Activated naive CD8-positive, alpha-beta T cell (primary cell): ENCODE results near the gene TMEM187.
A peak's percentile ranks its signal among the peaks of the same experiment; 100 is the strongest.

ENCODE experiments used
- H3K27ac Mint-ChIP-seq: one replicate; pipeline ENCODE4 v1.8.0; 2021; ENCODE audit warnings: mixed read lengths
- H3K27me3 Mint-ChIP-seq: one replicate; pipeline ENCODE4 v1.8.0; 2021; ENCODE audit warnings: mixed read lengths
- H3K36me3 Mint-ChIP-seq: one replicate; pipeline ENCODE4 v1.8.0; 2021; ENCODE audit warnings: mixed read lengths
- H3K4me1 Mint-ChIP-seq: one replicate; pipeline ENCODE4 v1.8.0; 2021; ENCODE audit warnings: low read depth, mixed read lengths
- H3K4me3 Mint-ChIP-seq: one replicate; pipeline ENCODE4 v1.8.0; 2021; ENCODE audit warnings: mild to moderate bottlenecking, mixed read lengths
- H3K9me3 Mint-ChIP-seq: one replicate; pipeline ENCODE4 v1.8.0; 2021; ENCODE audit warnings: low read depth, mixed read lengths

TMEM187 gene

DNA sequence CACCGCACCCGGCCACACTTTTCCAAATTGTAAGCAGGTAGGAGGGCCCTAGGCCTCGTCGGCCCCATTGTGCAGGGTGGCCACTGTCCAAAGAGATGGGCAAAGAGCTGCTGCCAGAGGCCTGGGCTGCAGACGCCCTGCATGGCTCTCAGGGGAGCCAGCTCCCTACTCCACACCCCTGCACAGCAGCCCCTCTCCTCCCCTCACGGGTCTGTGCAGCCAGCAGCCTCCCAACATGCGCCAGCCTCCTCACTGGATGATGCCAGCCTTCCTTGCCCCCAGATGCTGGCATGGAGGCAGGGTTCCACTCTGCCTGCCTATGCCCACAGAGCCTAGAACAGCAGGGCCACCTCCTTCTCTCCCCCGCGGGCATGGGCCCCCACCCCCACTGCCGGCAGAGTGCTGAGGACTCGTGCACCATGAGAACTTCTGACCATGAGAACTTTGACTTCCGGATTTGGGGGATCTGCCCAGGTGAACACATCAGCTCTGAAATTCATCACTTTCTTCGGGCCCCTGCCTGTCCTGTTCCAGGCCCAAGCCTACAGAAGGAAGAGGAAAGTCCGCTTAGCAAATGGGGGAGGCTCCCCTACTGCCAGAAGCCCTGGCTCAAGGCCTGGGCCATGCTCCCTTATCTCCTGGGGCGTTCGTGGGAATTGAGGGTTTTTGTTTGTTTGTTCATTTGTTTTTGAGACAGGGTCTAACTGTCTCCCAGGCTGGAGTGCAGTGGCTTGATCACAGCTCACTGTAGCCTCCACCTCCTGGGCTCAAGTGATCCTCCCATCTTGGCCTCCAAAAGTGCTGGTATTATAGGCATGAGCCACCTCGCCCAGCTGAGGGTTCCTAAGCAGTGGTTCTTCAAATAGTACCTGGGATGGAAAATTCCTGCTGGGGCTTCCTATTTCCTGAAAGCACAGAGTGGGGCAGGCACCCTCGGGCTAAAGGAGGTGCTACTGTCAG, 39.1 kb downstream of the TMEM187 start:
- Mint-ChIP-seq H3K27ac (no peak overlapping the region), H3K4me3 (no peak overlapping the region), H3K36me3 (no peaks in the 10 kb centered on the region), H3K27me3 (no peaks in the 10 kb centered on the region), H3K9me3 (no peaks in the 10 kb centered on the region), H3K4me1 (peaks cover 13% of the 10 kb centered on the region)

DNA sequence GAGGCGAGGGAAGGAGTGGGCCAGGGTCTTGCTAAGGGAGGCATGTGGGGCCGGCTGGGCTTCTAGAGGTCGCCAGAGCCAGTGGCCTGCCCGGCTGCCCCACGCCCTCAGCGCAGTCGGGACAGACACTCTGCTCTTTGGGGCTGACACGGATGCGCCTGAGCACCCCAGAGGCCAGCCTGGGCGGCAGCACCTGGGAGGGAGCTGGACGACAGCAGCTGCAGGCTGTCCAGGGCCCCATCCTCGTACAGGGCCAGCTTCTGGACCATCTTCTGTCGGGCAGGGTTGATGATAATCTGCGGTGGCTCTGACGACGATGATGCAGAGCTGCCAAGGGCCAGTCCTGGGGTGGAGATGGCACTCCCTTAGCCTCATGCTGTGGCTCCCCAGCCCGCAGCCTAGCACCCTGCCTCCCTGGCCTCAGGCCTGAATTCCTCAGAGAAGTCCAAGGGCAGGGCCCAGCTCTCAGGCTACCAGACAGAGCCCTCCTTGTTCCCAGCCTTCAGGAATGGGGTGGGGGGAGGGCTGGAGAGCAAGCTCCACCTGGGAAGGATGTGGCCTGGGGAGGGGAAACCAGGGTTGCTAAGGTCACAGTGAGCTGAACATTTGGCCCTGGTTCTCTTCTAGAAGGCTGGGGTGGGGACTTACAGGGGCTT, 39.9 kb downstream of the TMEM187 start:
- Mint-ChIP-seq H3K27ac (no peak overlapping the region), H3K36me3 (no peaks in the 10 kb centered on the region), H3K9me3 (no peaks in the 10 kb centered on the region), H3K4me3 (no peak overlapping the region), H3K4me1 (peaks cover 13% of the 10 kb centered on the region), H3K27me3 (no peaks in the 10 kb centered on the region)

- Mint-ChIP-seq H3K4me1 (peaks cover 13% of the 10 kb centered on the region), H3K36me3 (no peaks in the 10 kb centered on the region), H3K27me3 (no peaks in the 10 kb centered on the region), H3K27ac (no peak overlapping the region), H3K4me3 (no peak overlapping the region), H3K9me3 (no peaks in the 10 kb centered on the region)
These were observed 40.5 kb downstream of the TMEM187 start for GRCh38 chrX:154013001-154013421.

GRCh38 chrX:154013614-154014360, 41.2 kb downstream of the TMEM187 start:
- Mint-ChIP-seq H3K4me3 (no peak overlapping the region), H3K9me3 (no peaks in the 10 kb centered on the region), H3K36me3 (no peaks in the 10 kb centered on the region), H3K27ac (peak overlapping the region; percentile 28), H3K4me1 (peaks cover 14% of the 10 kb centered on the region), H3K27me3 (no peaks in the 10 kb centered on the region)

DNA sequence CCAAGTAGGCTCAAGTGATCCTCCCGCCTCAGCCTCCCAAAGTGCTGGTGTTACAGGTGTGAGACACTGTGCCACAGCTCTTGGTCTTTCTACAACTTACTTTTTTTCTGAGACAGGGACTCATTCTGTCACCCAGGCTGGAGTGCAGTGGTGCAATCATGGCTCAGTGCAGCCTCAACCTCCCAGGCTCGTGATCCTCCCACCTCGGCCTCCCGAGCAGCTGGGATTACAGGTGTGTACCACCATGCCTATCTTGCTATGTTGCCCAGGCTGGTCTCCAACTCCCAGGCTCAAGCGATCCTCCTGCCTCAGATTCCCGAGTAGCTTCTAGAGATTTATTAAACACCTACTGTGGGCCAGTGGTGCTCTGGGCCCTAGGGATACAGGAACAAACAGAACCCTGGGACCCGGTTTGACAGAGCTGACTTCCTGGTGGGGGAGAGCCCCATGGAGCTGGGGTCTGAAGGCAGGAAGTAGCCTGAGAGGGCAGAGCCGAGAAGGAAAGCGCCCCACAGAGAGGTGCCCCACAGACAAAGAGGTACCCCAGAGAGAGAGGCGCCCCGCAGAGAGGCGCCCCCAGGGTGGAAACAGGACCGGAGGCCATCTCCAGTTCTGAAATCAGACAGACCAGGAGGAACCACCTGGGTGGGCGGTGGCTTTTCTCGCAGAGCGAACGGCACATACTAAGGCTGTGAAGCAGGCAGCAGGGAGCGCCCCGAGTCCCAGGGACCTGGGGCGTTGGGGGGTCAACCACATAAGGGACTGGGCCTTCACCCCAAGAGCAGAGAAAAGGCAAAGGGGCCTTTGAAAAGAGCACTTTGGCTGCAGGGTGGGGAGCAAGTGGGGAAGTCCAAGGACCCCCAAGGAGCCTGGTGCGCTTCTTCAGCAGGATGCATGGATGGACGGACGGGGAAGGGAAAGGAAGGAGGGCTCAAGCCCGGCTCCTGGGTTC, 42.2 kb downstream of the TMEM187 start:
- no peaks in the 10 kb centered on the region for H3K27me3 Mint-ChIP-seq
- no peaks in the 10 kb centered on the region for H3K36me3 Mint-ChIP-seq
- H3K4me3 Mint-ChIP-seq: peak overlapping the region; percentile 30
- peaks cover 15% of the 10 kb centered on the region for H3K4me1 Mint-ChIP-seq
- H3K9me3 Mint-ChIP-seq: no peaks in the 10 kb centered on the region
- peak overlapping the region; percentile 46 for H3K27ac Mint-ChIP-seq

GRCh38 chrX:154015581-154016264, 43.2 kb downstream of the TMEM187 start:
- peaks cover 17% of the 10 kb centered on the region for H3K4me1 Mint-ChIP-seq
- no peaks in the 10 kb centered on the region for H3K36me3 Mint-ChIP-seq
- H3K9me3 Mint-ChIP-seq: no peaks in the 10 kb centered on the region
- peak overlapping the region; percentile 34 for H3K27ac Mint-ChIP-seq
- peak overlapping the region; percentile 35 for H3K4me3 Mint-ChIP-seq
- no peaks in the 10 kb centered on the region for H3K27me3 Mint-ChIP-seq

DNA sequence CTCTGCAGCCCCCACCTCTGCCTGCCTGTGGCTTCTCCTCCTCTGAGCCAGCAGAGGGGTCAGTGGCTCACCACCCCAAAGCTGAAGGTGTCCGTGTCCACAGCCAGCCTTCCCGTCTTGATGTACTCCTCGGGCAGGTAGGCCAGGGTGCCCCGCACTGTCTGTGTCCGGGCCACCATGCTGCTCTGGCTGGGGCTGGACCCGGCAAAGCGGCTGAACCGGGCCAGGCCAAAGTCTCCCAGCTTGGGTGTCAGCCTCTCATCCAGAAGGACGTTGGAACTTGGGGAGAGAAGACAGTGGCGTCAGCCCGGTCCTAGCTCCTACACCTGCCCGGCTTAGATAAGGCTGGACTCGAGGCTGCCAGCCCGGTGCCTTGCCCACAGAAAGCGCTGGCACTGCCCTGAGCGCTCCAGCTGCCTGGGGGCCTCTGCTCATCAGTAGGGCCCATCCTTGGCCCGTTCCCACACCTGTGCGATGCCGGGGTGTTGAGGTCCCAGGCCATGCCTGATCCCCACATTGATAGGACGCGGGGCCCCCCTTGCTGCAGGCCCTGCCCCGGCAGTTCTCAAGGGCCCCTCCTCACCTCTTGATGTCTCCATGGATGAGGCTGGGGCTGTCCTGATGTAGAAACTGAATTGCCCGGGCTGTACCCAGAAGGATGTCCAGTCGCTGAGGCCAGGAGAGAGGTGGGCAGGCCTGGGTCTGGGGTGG, 44.0 kb downstream of the TMEM187 start:
- no peak overlapping the region for H3K4me3 Mint-ChIP-seq
- H3K27me3 Mint-ChIP-seq: no peaks in the 10 kb centered on the region
- no peaks in the 10 kb centered on the region for H3K36me3 Mint-ChIP-seq
- no peak overlapping the region for H3K27ac Mint-ChIP-seq
- no peaks in the 10 kb centered on the region for H3K9me3 Mint-ChIP-seq
- peaks cover 22% of the 10 kb centered on the region for H3K4me1 Mint-ChIP-seq

DNA sequence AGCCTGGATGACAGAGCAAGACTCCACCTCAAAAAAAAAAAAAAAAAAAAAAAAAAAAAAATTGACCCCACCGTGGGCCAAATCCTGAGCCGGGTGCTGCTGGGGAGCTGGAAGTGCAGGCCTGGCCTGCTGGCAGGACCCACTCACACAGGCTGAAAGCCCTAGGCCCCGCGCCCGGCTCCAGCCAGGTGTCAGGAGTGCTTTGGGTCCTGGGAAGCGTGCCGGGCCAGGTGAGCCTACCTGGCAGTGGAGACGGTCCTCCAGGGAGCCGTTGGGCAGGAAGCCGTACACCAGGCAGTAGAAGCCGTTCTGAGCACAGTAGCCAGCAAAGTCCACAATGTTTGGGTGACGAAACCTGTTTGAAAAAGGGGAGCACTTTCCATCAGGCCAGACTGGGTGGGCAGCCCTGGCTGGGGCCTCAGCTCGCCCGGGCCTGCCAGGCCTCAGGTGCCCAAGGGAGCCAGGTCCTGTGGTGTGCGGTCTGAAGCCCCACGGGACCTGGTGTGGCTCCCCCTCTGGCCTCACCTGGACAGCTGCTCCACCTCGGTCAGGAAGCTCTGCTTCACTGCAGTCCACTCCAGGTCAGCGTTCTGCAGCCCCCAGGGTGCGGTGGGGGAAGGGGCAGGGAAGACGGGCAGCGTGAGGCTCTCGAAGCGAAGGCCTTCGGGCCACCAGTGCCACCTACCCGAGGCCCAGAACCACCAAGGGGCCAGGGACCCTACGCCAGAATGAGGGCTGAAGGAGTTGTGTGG, 45.4 kb downstream of the TMEM187 start:
- no peaks in the 10 kb centered on the region for H3K9me3 Mint-ChIP-seq
- peak overlapping the region; percentile 91 for H3K27ac Mint-ChIP-seq
- no peaks in the 10 kb centered on the region for H3K27me3 Mint-ChIP-seq
- H3K4me3 Mint-ChIP-seq: peak overlapping the region; percentile 90
- no peaks in the 10 kb centered on the region for H3K36me3 Mint-ChIP-seq
- H3K4me1 Mint-ChIP-seq: peaks cover 22% of the 10 kb centered on the region

- Mint-ChIP-seq H3K4me1 (peaks cover 21% of the 10 kb centered on the region), H3K27ac (peak overlapping the region; percentile 91), H3K9me3 (no peaks in the 10 kb centered on the region), H3K4me3 (peak overlapping the region; percentile 90), H3K36me3 (no peaks in the 10 kb centered on the region), H3K27me3 (no peaks in the 10 kb centered on the region)
These were observed 46.0 kb downstream of the TMEM187 start for GRCh38 chrX:154018518-154019060.

DNA sequence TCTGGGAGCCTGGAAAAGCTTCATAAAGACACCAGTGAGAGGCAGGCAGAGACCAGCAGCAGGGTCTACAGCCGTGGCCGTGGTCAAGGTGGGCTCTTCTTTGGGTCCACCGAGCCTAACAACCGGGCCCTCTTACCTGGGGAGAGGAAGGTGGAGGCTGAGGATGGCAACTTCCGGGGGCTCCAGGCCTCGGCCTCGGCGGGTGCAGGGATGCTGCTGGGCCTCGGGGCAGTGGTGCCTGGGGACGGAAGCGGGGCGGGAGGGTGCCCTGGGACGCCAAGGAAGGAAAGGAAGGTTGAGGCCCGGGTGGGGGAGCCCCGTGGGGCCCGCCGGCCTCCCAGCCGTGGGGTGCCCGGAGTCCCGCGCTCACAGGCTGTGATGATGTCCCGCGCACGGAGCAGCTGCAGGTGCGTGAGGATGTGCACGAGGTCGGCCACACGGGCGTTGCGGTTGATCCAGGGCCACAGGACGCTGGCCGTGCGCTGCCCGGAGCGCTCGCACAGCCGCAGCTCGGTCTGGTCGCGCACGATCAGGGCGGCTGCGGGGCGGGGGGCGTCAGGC, 46.6 kb downstream of the TMEM187 start:
- Mint-ChIP-seq H3K36me3 (no peaks in the 10 kb centered on the region), H3K4me1 (peaks cover 20% of the 10 kb centered on the region), H3K4me3 (peak overlapping the region; percentile 90), H3K27ac (peak overlapping the region; percentile 91), H3K9me3 (no peaks in the 10 kb centered on the region), H3K27me3 (no peaks in the 10 kb centered on the region)

- peak within 1 kb of the TSS; percentile 90 for H3K4me3 Mint-ChIP-seq
- H3K27ac Mint-ChIP-seq: peak within 1 kb of the TSS; percentile 91
- no peaks in the 10 kb centered on the region for H3K27me3 Mint-ChIP-seq
- H3K9me3 Mint-ChIP-seq: no peaks in the 10 kb centered on the region
- no peaks in the 10 kb centered on the region for H3K36me3 Mint-ChIP-seq
- peaks cover 19% of the 10 kb centered on the region for H3K4me1 Mint-ChIP-seq
These were observed 47.3 kb downstream of the TMEM187 start, which contains the start of gene IRAK1 for GRCh38 chrX:154019633-154020528. Gene IRAK1 (minus strand): TSS chrX:154019902. CDS start chrX:154019812, 90 bp downstream.
